Cerebellar nuclear complex (tissue), 1 donor: ENCODE measurements around the gene TMEM26.

ENCODE experiments used
- DNase-seq, 2 experiments: peaks; one replicate each; lab custom pipeline; 2025; lab: John Stamatoyannopoulos, UW

The TMEM26 gene

GRCh38 chr10:61458031-61458430 lies 4.8 kb upstream of the TMEM26 start:
- DNase-seq, result no peak

GRCh38 chr10:61456095-61456789 lies 3.1 kb upstream of the TMEM26 start:
- no peak for DNase-seq

- DNase-seq, result no peak
Measured at GRCh38 chr10:61455656-61456055, 2.5 kb upstream of the TMEM26 start.

GRCh38 chr10:61454541-61454940 lies 1.4 kb upstream of the TMEM26 start:
- DNase-seq, result no peak

- no peak for DNase-seq
Measured at GRCh38 chr10:61452151-61452651, 980 bp downstream of the TMEM26 start.

- no peak for DNase-seq
Measured at GRCh38 chr10:61451357-61451756, 1.8 kb downstream of the TMEM26 start.

- DNase-seq, result no peak
Measured at GRCh38 chr10:61448841-61449600, 4.2 kb downstream of the TMEM26 start.

- no peak for DNase-seq
Measured at GRCh38 chr10:61448091-61448490, 5.1 kb downstream of the TMEM26 start.

- no peak for DNase-seq
Measured at GRCh38 chr10:61439058-61439609, 14.0 kb downstream of the TMEM26 start.

GRCh38 chr10:61438141-61438988 lies 14.8 kb downstream of the TMEM26 start:
- no peak for DNase-seq

GRCh38 chr10:61423178-61423577 lies 30.0 kb downstream of the TMEM26 start:
- no peak for DNase-seq

GRCh38 chr10:61417661-61418060 lies 35.5 kb downstream of the TMEM26 start:
- DNase-seq, result no peak

- no peak for DNase-seq
Measured at GRCh38 chr10:61415824-61416223, 37.4 kb downstream of the TMEM26 start.

GRCh38 chr10:61411706-61412105 lies 41.5 kb downstream of the TMEM26 start:
- DNase-seq, result no peak

- DNase-seq, result no peak
Measured at GRCh38 chr10:61410353-61411070, 42.7 kb downstream of the TMEM26 start.

GRCh38 chr10:61409157-61409556 lies 44.0 kb downstream of the TMEM26 start:
- DNase-seq, result no peak

- no peak for DNase-seq
Measured at GRCh38 chr10:61408105-61408504, 45.1 kb downstream of the TMEM26 start.

- DNase-seq, result no peak
Measured at GRCh38 chr10:61406736-61407135, 46.4 kb downstream of the TMEM26 start.

- no peak for DNase-seq
Measured at GRCh38 chr10:61406242-61406641, 46.9 kb downstream of the TMEM26 start.

GRCh38 chr10:61404751-61405150 lies 48.4 kb downstream of the TMEM26 start:
- no peak for DNase-seq

- no peak for DNase-seq
Measured at GRCh38 chr10:61400524-61400923, 52.7 kb downstream of the TMEM26 start.
